Measurements from ENCODE around the gene ALG12.

- TF ChIP-seq POLR2A (IDR thresholded peaks at IDR 0.05; ENCODE audit: low read depth, low read length) (no peak), POLR2AphosphoS5 (IDR thresholded peaks at IDR 0.05; ENCODE audit: low read depth, low read length) (no peak), SPI1 (IDR thresholded peaks at IDR 0.05; ENCODE audit: low read depth, low read length) (no peak)
Measured at GRCh38 chr22:49950396-49950994, 32.3 kb upstream of the ALG12 start.
